WTC11 (cell line): ENCODE measurements around the gene PRDM9. TPM values are rescaled to one million over a fixed set of nuclear protein-coding genes. Genes with fewer than 3 reads are reported as not detected.

Experiments used
- ATAC-seq: fragments of 200-7000 bp; cut with Tn5 transposase; 2 replicates; pipeline ENCODE4 v1.10.0; 2021; ENCODE audit warnings: mild to moderate bottlenecking, moderate library complexity
- Bru-seq: library from RNA; stranded (reverse); fragments of 400-500 nt; gene quantifications from one replicate; lab custom pipeline; 2021; lab: Mats Ljungman, UMichigan
- CTCF ChIA-PET: fragments of 300-600 bp; sonication (Branson Sonifier 250); formaldehyde crosslinking; loops from one replicate; lab custom pipeline; 2021; ENCODE audit warnings: antibody characterized with exemption; lab: Charles Lee
- POLR2A ChIA-PET: fragments of 350-600 bp; sonication (Branson Sonifier 250); formaldehyde crosslinking; loops from one replicate; lab custom pipeline; 2021; ENCODE audit warnings: antibody characterized with exemption; lab: Charles Lee
- DNase-seq: peaks from one replicate; pipeline ENCODE4 v3.0.0; 2021; ENCODE audit warnings: low spot score
- H3K27ac Mint-ChIP-seq: 2 replicates; pipeline ENCODE4 v1.8.0; 2021; ENCODE audit warnings: mixed read lengths
- H3K27me3 Mint-ChIP-seq: 2 replicates; pipeline ENCODE4 v1.8.0; 2021; ENCODE audit warnings: low read depth, mild to moderate bottlenecking, moderate library complexity, mixed read lengths
- H3K36me3 Mint-ChIP-seq: 2 replicates; pipeline ENCODE4 v1.8.0; 2021; ENCODE audit warnings: mixed read lengths
- H3K4me1 Mint-ChIP-seq: 2 replicates; pipeline ENCODE4 v1.8.0; 2022; ENCODE audit warnings: mixed read lengths
- H3K4me3 Mint-ChIP-seq: 2 replicates; pipeline ENCODE4 v1.8.0; 2021; ENCODE audit warnings: mild to moderate bottlenecking, moderate library complexity, mixed read lengths
- H3K9me3 Mint-ChIP-seq: 2 replicates; pipeline ENCODE4 v1.8.0; 2021; ENCODE audit warnings: mixed read lengths
- ATF3 ChIP-seq: sonication (generic); formaldehyde crosslinking; conservative IDR thresholded peaks from 2 replicates; pipeline ENCODE4 v1.8.1; 2022; ENCODE audit warnings: mild to moderate bottlenecking, missing genetic modification reagents
- CREB1 ChIP-seq: sonication (generic); formaldehyde crosslinking; IDR thresholded peaks from 2 replicates; pipeline ENCODE4 v1.8.0; 2023; ENCODE audit warnings: mild to moderate bottlenecking, missing genetic modification reagents
- CREM ChIP-seq: sonication (generic); formaldehyde crosslinking; IDR thresholded peaks from 2 replicates; pipeline ENCODE4 v1.8.1; 2022; ENCODE audit warnings: mild to moderate bottlenecking, missing genetic modification reagents, moderate library complexity
- ETV6 ChIP-seq: sonication (generic); formaldehyde crosslinking; IDR thresholded peaks from 2 replicates; pipeline ENCODE4 v1.8.1; 2022; ENCODE audit warnings: mild to moderate bottlenecking, missing genetic modification reagents
- FOXK1 ChIP-seq: sonication (generic); formaldehyde crosslinking; IDR thresholded peaks from 2 replicates; pipeline ENCODE4 v1.8.0; 2022; ENCODE audit warnings: mild to moderate bottlenecking, moderate library complexity, missing genetic modification reagents
- NFYB ChIP-seq: sonication (generic); formaldehyde crosslinking; conservative IDR thresholded peaks from 2 replicates; pipeline ENCODE4 v1.8.0; 2022; ENCODE audit warnings: low read depth, missing genetic modification reagents
- NR3C1 ChIP-seq: sonication (generic); formaldehyde crosslinking; conservative IDR thresholded peaks from 2 replicates; pipeline ENCODE4 v1.8.1; 2023; ENCODE audit warnings: low read depth, mild to moderate bottlenecking, missing genetic modification reagents
- PREB ChIP-seq: sonication (generic); formaldehyde crosslinking; IDR thresholded peaks from 2 replicates; pipeline ENCODE4 v1.8.1; 2022; ENCODE audit warnings: mild to moderate bottlenecking, missing genetic modification reagents, moderate library complexity, borderline replicate concordance
- RORB ChIP-seq: fragments of 250-450 bp; sonication (Bioruptor Pico); IDR thresholded peaks from 2 replicates; pipeline ENCODE4 v1.9.0; 2021; ENCODE audit warnings: mild to moderate bottlenecking
- SMAD4 ChIP-seq: sonication (generic); formaldehyde crosslinking; IDR thresholded peaks from 2 replicates; pipeline ENCODE4 v1.8.0; 2022; ENCODE audit warnings: mild to moderate bottlenecking, missing genetic modification reagents
- SOX15 ChIP-seq: fragments of 250-450 bp; sonication (Bioruptor Pico); IDR thresholded peaks from 2 replicates; pipeline ENCODE4 v1.9.0; 2021; ENCODE audit warnings: mild to moderate bottlenecking
- TCF7 ChIP-seq: sonication (generic); formaldehyde crosslinking; IDR thresholded peaks from 2 replicates; pipeline ENCODE4 v1.8.0; 2022; ENCODE audit warnings: mild to moderate bottlenecking, low read depth, missing genetic modification reagents, moderate library complexity
- ZBTB43 ChIP-seq: sonication (generic); formaldehyde crosslinking; IDR thresholded peaks from 2 replicates; pipeline ENCODE4 v1.8.1; 2023; ENCODE audit warnings: mild to moderate bottlenecking, missing genetic modification reagents
- ZMAT4 ChIP-seq: fragments of 250-450 bp; sonication (Bioruptor Pico); IDR thresholded peaks from 2 replicates; pipeline ENCODE4 v1.9.0; 2021; ENCODE audit warnings: mild to moderate bottlenecking
- ZNF281 ChIP-seq: sonication (generic); formaldehyde crosslinking; IDR thresholded peaks from 2 replicates; pipeline ENCODE4 v1.8.0; 2023; ENCODE audit warnings: mild to moderate bottlenecking, missing genetic modification reagents
- ZNF416 ChIP-seq: fragments of 250-450 bp; sonication (Bioruptor Pico); IDR thresholded peaks from 2 replicates; pipeline ENCODE4 v1.9.0; 2021; ENCODE audit warnings: mild to moderate bottlenecking, inconsistent platforms
- long read RNA-seq, 3 experiments: library from RNA in 1 of 3; library from capped mRNA in 1 of 3; library from polyadenylated mRNA in 1 of 3; unstranded in 2 of 3; stranded (forward) in 1 of 3; transcript quantifications; one replicate each; pipeline ENCODE4 v2.0.0, GENCODE V29; 2021
- total RNA-seq: library from RNA; stranded (reverse); gene quantifications from 3 replicates; pipeline ENCODE4 v1.2.3, GENCODE V29; 2021
- TF ChIP-seq, protein P1 (sequence below): sonication (generic); formaldehyde crosslinking; IDR thresholded peaks from 2 replicates; pipeline ENCODE4 v1.8.1; 2023; ENCODE audit warnings: mild to moderate bottlenecking, missing genetic modification reagents, moderate library complexity
- TF ChIP-seq, protein P2 (sequence below): sonication (generic); formaldehyde crosslinking; IDR thresholded peaks from 2 replicates; pipeline ENCODE4 v1.8.0; 2023; ENCODE audit warnings: missing genetic modification reagents, mild to moderate bottlenecking, borderline replicate concordance

Gene PRDM9
- 0.15 TPM in 1 of 3 replicates, not detected in the others for total RNA-seq
- Bru-seq, nascent RNA, result percentile 10 among the genes with signal in this experiment
- long read RNA-seq, experiment 1, result 0 reads
- long read RNA-seq, experiment 2, result 0 reads
- long read RNA-seq, experiment 3, result 0 reads

GRCh38 chr5:23507278-23507685 lies at the start of gene PRDM9:
Gene PRDM9, plus strand, starts transcription at chr5:23507609. Its CDS starts 1,425 bp downstream, at chr5:23509034.
- Mint-ChIP-seq H3K36me3 (peaks cover 5% of the 10 kb centered on the region; the same call in 1 of the 2 replicates), H3K4me1 (no peaks in the 10 kb centered on the region), H3K4me3 (peak within 1 kb of the TSS; percentile 76), H3K9me3 (peaks cover 25% of the 10 kb centered on the region), H3K27ac (peak within 1 kb of the TSS; percentile 88), H3K27me3 (peaks cover 16% of the 10 kb centered on the region)
- CTCF ChIA-PET, result interaction anchor here (0.8 to 1.3 kb wide), 3 partner anchors 155 to 299 kb away, joined by 4 to 6 read pairs (median 5); no protein-coding TSS in a partner anchor
- POLR2A ChIA-PET, result no interaction called here
- ATAC-seq, result peak; percentile 92
- DNase-seq, result peak; percentile 88
- TF ChIP-seq ZNF416 (CRISPR knock-in tag), result no peak
- TF ChIP-seq RORB (CRISPR knock-in tag), result no peak
- TF ChIP-seq, protein P1, sequence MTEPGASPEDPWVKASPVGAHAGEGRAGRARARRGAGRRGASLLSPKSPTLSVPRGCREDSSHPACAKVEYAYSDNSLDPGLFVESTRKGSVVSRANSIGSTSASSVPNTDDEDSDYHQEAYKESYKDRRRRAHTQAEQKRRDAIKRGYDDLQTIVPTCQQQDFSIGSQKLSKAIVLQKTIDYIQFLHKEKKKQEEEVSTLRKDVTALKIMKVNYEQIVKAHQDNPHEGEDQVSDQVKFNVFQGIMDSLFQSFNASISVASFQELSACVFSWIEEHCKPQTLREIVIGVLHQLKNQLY (CRISPR knock-in tag), result no peak
- no peak for TF ChIP-seq CREM (CRISPR knock-in tag)
- TF ChIP-seq NFYB (CRISPR knock-in tag), result peak; percentile 41

DNA sequence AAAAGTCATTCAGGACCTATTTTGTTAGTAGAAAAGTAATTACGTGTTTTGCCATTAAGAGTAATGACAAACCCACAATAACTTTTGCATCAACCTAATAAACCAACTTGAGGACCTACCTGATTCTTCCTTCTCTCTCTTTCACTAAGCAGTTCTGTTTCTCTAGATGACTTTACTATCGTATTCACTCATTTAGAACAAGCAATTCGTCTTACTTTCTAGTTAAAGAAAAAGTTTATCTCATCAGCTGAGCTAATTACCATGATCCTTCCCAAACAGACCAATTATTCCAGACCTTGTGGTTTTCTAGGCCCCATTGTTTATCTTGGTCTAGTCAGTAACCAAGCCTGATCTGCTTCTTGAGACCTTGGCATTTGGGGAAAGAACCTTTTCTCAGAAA lies 49.6 kb upstream of the PRDM9 start:
- POLR2A ChIA-PET, result no interaction called here
- no peaks in the 10 kb centered on the region for H3K27me3 Mint-ChIP-seq
- no peak overlapping the region for H3K27ac Mint-ChIP-seq
- H3K36me3 Mint-ChIP-seq, result peaks cover 8% of the 10 kb centered on the region
- no peak overlapping the region for H3K4me3 Mint-ChIP-seq
- TF ChIP-seq TCF7 (CRISPR knock-in tag) (no peak), ATF3 (CRISPR knock-in tag) (no peak), ZBTB43 (CRISPR knock-in tag) (no peak), CREB1 (CRISPR knock-in tag) (no peak)
- TF ChIP-seq, protein P2, sequence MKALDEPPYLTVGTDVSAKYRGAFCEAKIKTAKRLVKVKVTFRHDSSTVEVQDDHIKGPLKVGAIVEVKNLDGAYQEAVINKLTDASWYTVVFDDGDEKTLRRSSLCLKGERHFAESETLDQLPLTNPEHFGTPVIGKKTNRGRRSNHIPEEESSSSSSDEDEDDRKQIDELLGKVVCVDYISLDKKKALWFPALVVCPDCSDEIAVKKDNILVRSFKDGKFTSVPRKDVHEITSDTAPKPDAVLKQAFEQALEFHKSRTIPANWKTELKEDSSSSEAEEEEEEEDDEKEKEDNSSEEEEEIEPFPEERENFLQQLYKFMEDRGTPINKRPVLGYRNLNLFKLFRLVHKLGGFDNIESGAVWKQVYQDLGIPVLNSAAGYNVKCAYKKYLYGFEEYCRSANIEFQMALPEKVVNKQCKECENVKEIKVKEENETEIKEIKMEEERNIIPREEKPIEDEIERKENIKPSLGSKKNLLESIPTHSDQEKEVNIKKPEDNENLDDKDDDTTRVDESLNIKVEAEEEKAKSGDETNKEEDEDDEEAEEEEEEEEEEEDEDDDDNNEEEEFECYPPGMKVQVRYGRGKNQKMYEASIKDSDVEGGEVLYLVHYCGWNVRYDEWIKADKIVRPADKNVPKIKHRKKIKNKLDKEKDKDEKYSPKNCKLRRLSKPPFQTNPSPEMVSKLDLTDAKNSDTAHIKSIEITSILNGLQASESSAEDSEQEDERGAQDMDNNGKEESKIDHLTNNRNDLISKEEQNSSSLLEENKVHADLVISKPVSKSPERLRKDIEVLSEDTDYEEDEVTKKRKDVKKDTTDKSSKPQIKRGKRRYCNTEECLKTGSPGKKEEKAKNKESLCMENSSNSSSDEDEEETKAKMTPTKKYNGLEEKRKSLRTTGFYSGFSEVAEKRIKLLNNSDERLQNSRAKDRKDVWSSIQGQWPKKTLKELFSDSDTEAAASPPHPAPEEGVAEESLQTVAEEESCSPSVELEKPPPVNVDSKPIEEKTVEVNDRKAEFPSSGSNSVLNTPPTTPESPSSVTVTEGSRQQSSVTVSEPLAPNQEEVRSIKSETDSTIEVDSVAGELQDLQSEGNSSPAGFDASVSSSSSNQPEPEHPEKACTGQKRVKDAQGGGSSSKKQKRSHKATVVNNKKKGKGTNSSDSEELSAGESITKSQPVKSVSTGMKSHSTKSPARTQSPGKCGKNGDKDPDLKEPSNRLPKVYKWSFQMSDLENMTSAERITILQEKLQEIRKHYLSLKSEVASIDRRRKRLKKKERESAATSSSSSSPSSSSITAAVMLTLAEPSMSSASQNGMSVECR, result no peak
- ATAC-seq (no peak), DNase-seq (no peak)
- H3K4me1 Mint-ChIP-seq, result no peaks in the 10 kb centered on the region
- H3K9me3 Mint-ChIP-seq, result peaks cover 34% of the 10 kb centered on the region
- CTCF ChIA-PET, result no interaction called here

DNA sequence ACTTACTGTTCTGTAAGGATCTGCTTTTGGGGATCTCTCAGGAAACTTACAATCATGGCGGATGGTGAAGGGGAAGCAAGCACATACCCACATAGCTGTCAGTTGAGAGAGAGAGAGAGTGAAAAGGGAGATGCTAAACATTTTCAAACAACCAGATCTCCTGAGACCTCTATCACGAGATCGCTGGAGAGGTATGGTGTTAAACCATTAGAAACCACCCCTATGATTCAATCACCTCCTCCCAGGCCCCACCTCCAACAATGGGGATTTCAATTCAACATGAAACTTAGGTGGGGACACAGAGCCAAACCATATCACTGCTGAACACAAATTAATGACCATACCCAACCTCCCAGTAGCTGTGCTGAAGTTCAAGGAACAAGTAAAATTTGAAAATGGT lies 48.2 kb upstream of the PRDM9 start:
- POLR2A ChIA-PET, result no interaction called here
- no peak for ATAC-seq
- Mint-ChIP-seq H3K27ac (no peak overlapping the region), H3K4me3 (no peak overlapping the region), H3K4me1 (no peaks in the 10 kb centered on the region), H3K9me3 (peaks cover 35% of the 10 kb centered on the region), H3K27me3 (no peaks in the 10 kb centered on the region), H3K36me3 (peaks cover 13% of the 10 kb centered on the region)
- CTCF ChIA-PET, result no interaction called here
- no peak for DNase-seq
- TF ChIP-seq SOX15, result no peak
- TF ChIP-seq PREB (CRISPR knock-in tag), result no peak
- TF ChIP-seq FOXK1, result no peak
- no peak for TF ChIP-seq NR3C1 (CRISPR knock-in tag)
- TF ChIP-seq SMAD4 (CRISPR knock-in tag), result no peak
- no peak for TF ChIP-seq ZNF281
- TF ChIP-seq, protein P1 (CRISPR knock-in tag), result no peak
- TF ChIP-seq ZMAT4 (CRISPR knock-in tag), result no peak
- TF ChIP-seq ETV6, result no peak
